ENCODE measurements around the gene SEC24B. TPM values are rescaled to one million over a fixed set of nuclear protein-coding genes. Genes with fewer than 3 reads are reported as not detected.

Gene SEC24B
- total and polyA plus RNA-seq, 10 of the 15 experiments (the other 5 are each of a cell fraction or from before 2014, with no cell fraction given) = 6.4 to 43.2 (median 16.0) TPM

GRCh38 chr4:109411964-109412363 is 21.7 kb upstream of the SEC24B start (continued):
- TF ChIP-seq PKNOX1 (IDR thresholded peaks at IDR 0.05) = no peak
- no peak for TF ChIP-seq ZNF24 (IDR thresholded peaks at IDR 0.05)
- no peak for TF ChIP-seq KAT2A (conservative IDR thresholded peaks at IDR 0.05; ENCODE audit: control insufficient read depth, low read depth, low read length)
- TF ChIP-seq NR2C2 (IDR thresholded peaks at IDR 0.05; ENCODE audit: borderline replicate concordance, control insufficient read depth, insufficient read length, low read depth) = no peak
- no peak for TF ChIP-seq ZBTB33 (IDR thresholded peaks at IDR 0.05)
- TF ChIP-seq MAX (IDR thresholded peaks at IDR 0.05; ENCODE audit: low read depth, low read length) = no peak
- no peak for TF ChIP-seq CUX1 (IDR thresholded peaks at IDR 0.05; ENCODE audit: insufficient replicate concordance, low read depth, low read length)
- no peak for TF ChIP-seq ZBTB11 (CRISPR knock-in tag; IDR thresholded peaks at IDR 0.05)
- TF ChIP-seq BACH1 (IDR thresholded peaks at IDR 0.05; ENCODE audit: borderline replicate concordance) = no peak
